Stimulated activated CD8-positive, alpha-beta memory T cell treated with anti-CD3 and anti-CD28 coated beads, Interleukin-2, amount 100 ng/mL, for 48 hours (primary cell): ENCODE data around the gene TSNAX.

ENCODE experiments used
- DNase-seq, 2 donors: peaks; one replicate each; pipeline ENCODE4 v3.0.0-alpha.2; 2020; ENCODE audit warnings: low read depth in 2 of 2

The TSNAX gene

DNA sequence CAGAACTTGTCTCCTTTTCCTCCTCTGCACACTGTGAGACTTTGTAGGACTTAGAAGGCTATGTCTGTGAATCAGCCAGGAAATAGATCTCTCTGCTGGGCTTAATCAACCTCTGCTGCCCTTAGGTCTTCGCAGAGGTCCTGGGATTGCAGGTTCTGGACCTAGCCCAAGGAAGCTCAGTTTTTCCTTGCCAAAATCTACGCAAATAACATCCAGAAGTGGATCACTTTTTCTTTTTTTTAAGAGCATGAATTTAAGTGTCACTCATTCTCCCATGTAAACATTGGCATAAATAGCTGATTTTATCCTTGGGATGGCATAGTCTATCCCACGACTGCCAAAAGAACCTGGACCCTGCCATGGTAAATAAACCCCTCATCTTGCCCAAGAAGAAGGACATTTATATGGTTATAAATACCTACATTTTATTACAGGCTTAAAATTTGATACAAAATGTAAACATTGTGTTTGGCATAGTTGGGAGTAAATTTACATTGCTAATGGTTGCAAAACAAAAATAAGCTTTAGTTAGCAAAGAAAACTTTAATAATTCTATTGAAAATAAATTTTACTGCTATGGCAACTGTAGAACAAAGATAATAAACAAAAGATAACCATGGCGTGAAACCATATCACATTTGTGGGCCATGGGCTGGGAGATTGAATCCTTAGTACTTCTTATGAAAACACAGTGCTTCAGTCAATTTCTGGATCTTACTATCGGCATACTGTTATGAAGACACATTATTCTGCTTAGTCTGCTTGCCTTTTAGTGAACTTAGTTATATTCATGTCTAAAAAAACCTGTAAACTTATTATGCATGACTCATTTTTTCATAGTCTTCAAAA is 73.6 kb downstream of the TSNAX start:
- DNase-seq = no peak

DNA sequence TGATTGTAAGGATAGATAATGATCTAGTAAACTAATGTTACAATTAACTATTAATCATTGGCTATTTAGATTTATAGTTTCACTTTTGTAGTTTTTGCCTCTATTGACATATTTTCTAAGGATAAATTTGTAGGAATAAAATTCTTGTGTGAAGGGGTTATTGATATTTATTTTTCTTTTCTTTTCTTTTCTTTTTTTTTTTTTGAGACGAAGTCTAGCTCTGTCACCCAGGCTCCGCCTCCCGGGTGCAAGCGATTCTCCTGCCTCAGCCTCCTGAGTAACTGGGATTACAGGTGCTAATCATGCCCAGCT is 74.2 kb downstream of the TSNAX start:
- DNase-seq = no peak

- DNase-seq = no peak
These were observed 75.3 kb downstream of the TSNAX start for GRCh38 chr1:231603598-231604275.

DNA sequence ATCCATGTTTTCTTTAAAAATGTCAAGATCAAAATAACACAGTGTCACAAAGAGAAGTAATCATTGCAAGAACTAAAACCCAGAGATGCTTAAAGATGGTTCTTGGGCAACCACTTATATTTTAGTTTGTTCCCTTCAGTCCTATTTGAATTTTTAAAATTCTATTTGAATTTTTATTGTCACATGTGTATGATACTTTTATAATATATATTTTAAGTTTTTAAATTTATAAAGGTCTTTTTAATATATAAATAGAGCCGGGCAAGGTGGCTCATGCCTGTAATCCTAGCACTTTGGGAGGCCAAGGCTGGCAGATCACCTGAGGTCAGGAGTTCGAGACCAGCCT is 75.8 kb downstream of the TSNAX start:
- DNase-seq = no peak

DNA sequence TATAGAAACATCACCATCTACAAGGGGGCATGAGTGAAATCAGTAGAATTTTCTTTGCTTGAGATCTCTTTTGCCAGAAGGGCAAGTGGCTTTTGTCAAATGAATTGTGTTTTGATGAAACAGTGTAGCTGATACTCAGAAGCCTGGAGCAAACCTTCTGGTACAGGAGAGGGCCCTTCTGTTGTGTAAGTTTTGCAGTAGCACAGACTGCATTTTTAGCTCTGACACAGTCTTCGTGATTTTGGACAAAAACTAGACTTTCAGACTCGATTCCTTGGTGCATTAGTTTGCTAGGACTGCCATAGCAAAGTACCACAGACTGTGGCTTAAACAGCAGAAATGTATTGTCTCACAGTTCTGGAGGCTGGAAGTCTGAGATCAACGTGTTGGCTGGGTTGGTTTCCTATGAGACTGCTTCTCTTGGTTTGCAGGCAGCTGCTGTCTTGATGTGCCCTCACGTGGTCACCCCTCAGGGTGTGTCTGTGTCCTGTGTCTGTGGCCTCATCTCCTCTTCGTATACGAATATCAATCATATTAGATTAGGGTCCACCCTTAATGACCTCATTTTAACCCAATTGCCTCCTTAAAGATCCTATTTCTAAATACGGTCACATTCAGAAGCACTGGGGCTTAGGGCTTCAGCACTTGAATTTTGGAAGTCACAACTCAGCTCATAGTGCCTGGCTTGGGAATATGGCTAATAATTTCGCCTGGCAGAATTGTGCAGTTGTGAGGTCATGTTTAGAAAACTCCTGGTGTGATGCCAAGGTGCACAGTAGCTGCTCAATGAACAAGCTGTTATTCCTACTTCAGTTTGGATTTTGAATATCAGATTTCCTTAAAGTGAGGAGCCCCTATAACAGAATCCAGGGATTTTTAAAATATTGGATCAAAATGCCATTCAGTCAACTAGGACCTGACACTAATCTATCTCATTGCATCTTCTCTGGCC is 77.0 kb downstream of the TSNAX start:
- no peak for DNase-seq

- DNase-seq = no peak
These were observed 78.2 kb downstream of the TSNAX start for GRCh38 chr1:231606712-231607111.

DNA sequence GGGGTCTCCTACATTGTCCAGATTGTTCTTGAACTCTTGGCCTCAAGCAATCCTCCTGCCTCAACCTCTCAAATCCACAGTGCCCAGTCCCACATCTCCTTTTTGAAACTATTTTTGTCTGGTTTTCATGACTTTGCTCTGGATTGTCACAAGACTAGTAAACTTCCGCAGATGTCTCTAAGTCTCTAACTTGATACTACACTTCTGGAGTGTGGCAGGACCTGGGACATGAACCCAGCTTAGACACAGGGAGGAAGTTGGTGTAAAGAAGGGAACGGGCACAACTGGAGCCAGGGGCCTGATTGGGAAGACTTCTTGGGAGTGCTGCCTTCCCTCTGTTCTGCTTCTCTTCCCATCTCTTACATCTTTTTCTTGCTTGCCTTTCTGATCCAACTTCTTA is 81.9 kb downstream of the TSNAX start:
- DNase-seq = no peak

DNA sequence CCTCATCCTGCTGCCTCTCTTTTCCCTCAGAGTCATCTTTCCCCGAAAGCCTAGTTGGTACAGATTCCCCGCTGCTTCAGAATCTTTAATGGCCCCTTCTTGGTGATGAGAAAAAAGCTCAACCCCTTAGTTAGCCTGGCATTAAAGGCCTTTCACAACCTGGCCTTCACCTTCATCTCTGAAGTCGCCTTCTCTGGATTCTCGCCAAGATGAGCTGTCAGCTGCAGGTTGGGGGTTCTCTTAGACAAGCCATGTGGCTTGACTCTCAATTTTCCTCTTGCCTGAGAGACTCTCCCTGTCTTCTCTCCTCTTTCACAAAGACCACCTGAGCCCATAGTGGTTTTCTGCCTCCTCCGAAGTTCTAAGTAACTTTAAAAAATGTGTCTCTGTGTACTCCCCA is 82.6 kb downstream of the TSNAX start:
- DNase-seq = no peak

- no peak for DNase-seq
These were observed 83.4 kb downstream of the TSNAX start for GRCh38 chr1:231611851-231612250.

- DNase-seq = peak in 1 of 2 donors; percentile 18
These were observed 84.1 kb downstream of the TSNAX start for GRCh38 chr1:231612393-231613089.

DNA sequence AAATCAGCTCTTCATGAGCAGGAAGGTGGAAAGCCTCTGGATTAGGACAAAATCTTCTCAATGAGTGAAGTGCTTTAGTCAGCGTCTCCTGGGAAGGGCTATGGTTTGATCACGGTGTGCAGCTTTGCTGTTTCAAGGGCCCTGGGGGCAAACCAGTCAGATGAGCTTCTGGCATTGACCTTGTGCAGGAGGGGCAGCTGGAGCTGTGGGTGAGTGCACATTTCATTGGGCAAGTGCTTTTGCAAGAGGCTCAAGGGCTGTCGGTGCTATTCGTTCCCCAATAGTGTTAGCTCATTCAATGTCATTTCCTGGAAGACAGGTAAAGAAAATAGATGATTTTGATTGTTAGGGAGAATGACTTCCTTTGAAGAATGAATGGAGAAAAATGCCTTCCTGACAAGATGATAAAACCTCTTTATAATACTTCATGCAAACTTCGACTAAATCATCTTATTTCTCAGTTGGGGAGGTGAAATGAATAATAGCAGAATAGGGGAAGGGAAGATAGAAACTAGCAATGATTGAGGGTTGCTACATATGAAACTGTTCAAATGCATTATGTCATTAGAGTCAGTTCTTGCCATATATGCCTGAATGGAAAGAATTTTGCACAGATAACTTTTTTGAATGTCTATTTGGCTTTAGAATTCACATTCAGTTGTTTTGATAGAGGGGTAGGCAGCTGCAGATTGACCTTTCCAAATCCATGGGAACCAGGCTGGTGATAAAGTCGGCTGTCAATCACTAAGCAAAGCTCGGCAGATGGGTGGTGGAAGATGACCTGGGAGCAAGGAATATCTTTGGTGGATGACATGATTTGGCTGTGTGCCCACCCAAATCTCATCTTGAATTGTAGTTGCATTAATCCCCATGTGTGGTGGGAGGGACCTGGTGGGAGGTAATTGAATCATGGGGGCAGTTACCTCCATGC is 85.2 kb downstream of the TSNAX start:
- DNase-seq = no peak
